SK-N-SH treated with all-trans-retinoic acid at 6 μM for 48 hours (cell line): Measurements from ENCODE around the gene HES1.

Source experiments
- ATAC-seq: fragments of 200-7000 bp; cut with Tn5 transposase; 3 replicates; pipeline ENCODE4 v1.9.1; 2020; ENCODE audit warnings: mild to moderate bottlenecking, moderate library complexity
- ARNTL ChIP-seq: fragments of 450-650 bp; formaldehyde crosslinking; IDR thresholded peaks from 2 replicates; pipeline ENCODE4 v1.5.0; 2020; ENCODE audit warnings: low read depth, mild to moderate bottlenecking, moderate library complexity, borderline replicate concordance
- BACH2 ChIP-seq: fragments of 250-450 bp; sonication (Bioruptor Pico); IDR thresholded peaks from 2 replicates; pipeline ENCODE4 v1.9.0; 2021; ENCODE audit warnings: mild to moderate bottlenecking, borderline replicate concordance
- CREB5 ChIP-seq: fragments of 250-450 bp; sonication (Bioruptor Pico); IDR thresholded peaks from 2 replicates; pipeline ENCODE4 v1.5.1; 2020; ENCODE audit warnings: low read depth, mild to moderate bottlenecking, moderate library complexity
- CSDC2 ChIP-seq: fragments of 250-450 bp; sonication (Bioruptor Pico); IDR thresholded peaks from 2 replicates; pipeline ENCODE4 v1.5.0; 2020; ENCODE audit warnings: mild to moderate bottlenecking, moderate library complexity
- ESRRG ChIP-seq: fragments of 250-450 bp; sonication (Bioruptor Pico); IDR thresholded peaks from 2 replicates; pipeline ENCODE4 v1.6.1; 2021; ENCODE audit warnings: mild to moderate bottlenecking
- GLIS3 ChIP-seq: fragments of 250-450 bp; sonication (Bioruptor Pico); IDR thresholded peaks from 2 replicates; pipeline ENCODE4 v1.5.0; 2020; ENCODE audit warnings: mild to moderate bottlenecking, moderate library complexity
- ISL1 ChIP-seq: fragments of 250-450 bp; sonication (Bioruptor Pico); IDR thresholded peaks from 2 replicates; pipeline ENCODE4 v2.1.2; 2022; ENCODE audit warnings: mild to moderate bottlenecking, moderate library complexity
- OSR1 ChIP-seq: fragments of 250-450 bp; sonication (Bioruptor Pico); IDR thresholded peaks from 2 replicates; pipeline ENCODE4 v1.8.0; 2022; ENCODE audit warnings: moderate library complexity, mild to moderate bottlenecking, inconsistent platforms
- PATZ1 ChIP-seq: fragments of 250-450 bp; sonication (Bioruptor Pico); IDR thresholded peaks from 2 replicates; pipeline ENCODE4 v1.8.0; 2020; ENCODE audit warnings: mild to moderate bottlenecking, moderate library complexity, borderline replicate concordance
- PPARA ChIP-seq: fragments of 250-450 bp; sonication (Bioruptor Pico); IDR thresholded peaks from 2 replicates; pipeline ENCODE4 v1.5.0; 2020; ENCODE audit warnings: mild to moderate bottlenecking, borderline replicate concordance
- RARB ChIP-seq: fragments of 250-450 bp; sonication (Bioruptor Pico); IDR thresholded peaks from 2 replicates; pipeline ENCODE4 v1.8.0; 2021; ENCODE audit warnings: mild to moderate bottlenecking, moderate library complexity
- SNAI2 ChIP-seq: fragments of 250-450 bp; sonication (Bioruptor Pico); IDR thresholded peaks from 2 replicates; pipeline ENCODE4 v1.5.0; 2020; ENCODE audit warnings: mild to moderate bottlenecking, moderate library complexity
- TCF4 ChIP-seq: fragments of 250-450 bp; sonication (Bioruptor Pico); IDR thresholded peaks from 2 replicates; pipeline ENCODE4 v1.8.0; 2021; ENCODE audit warnings: mild to moderate bottlenecking, moderate library complexity, borderline replicate concordance
- TOX ChIP-seq: fragments of 250-450 bp; sonication (Bioruptor Pico); IDR thresholded peaks from 2 replicates; pipeline ENCODE4 v1.8.0; 2021; ENCODE audit warnings: mild to moderate bottlenecking, moderate library complexity, borderline replicate concordance
- ZFP3 ChIP-seq: fragments of 250-450 bp; sonication (Bioruptor Pico); IDR thresholded peaks from 2 replicates; pipeline ENCODE4 v1.5.0; 2020; ENCODE audit warnings: mild to moderate bottlenecking, moderate library complexity
- ZFP30 ChIP-seq: fragments of 450-650 bp; formaldehyde crosslinking; IDR thresholded peaks from 2 replicates; pipeline ENCODE4 v1.5.0; 2022; ENCODE audit warnings: mild to moderate bottlenecking, moderate library complexity
- ZNF565 ChIP-seq: fragments of 450-650 bp; formaldehyde crosslinking; conservative IDR thresholded peaks from 2 replicates; pipeline ENCODE4 v1.5.0; 2020; ENCODE audit warnings: low read depth, mild to moderate bottlenecking, moderate library complexity
- ZNF70 ChIP-seq: fragments of 450-650 bp; formaldehyde crosslinking; IDR thresholded peaks from 2 replicates; pipeline ENCODE4 v1.5.0; 2020; ENCODE audit warnings: mild to moderate bottlenecking, moderate library complexity
- ZNF8 ChIP-seq: fragments of 450-650 bp; formaldehyde crosslinking; IDR thresholded peaks from 2 replicates; pipeline ENCODE4 v1.5.0; 2020; ENCODE audit warnings: mild to moderate bottlenecking, moderate library complexity
- TF ChIP-seq, protein P1 (sequence below): fragments of 250-450 bp; sonication (Bioruptor Pico); IDR thresholded peaks from 2 replicates; pipeline ENCODE4 v1.8.0; 2021; ENCODE audit warnings: low read depth, mild to moderate bottlenecking, moderate library complexity, borderline replicate concordance
- TF ChIP-seq, protein P2 (sequence below): fragments of 250-450 bp; sonication (Bioruptor Pico); IDR thresholded peaks from 2 replicates; pipeline ENCODE4 v1.5.1; 2021; ENCODE audit warnings: mild to moderate bottlenecking, moderate library complexity

Gene HES1

DNA sequence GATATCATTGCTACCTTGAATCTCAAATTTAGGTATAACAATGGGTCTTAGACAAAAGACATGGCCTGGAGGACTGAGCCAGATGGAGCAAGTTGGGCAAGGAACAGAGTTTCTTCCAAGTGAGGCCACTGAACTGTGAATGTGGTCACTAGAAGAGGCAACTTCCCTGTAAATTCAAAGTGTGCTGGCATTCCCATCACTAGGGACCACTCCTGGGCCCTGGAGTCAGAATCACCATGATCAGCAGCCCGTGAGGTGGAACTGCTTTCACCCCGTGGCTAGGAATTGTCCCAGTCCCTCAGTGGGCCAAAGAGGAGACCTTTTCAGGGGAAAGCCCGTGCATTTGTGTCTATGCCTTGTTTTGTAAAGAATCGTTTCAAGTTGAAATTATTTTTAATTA lies 47.3 kb downstream of the HES1 start:
- TF ChIP-seq ZFP3 (no peak), ZNF70 (CRISPR knock-in tag) (no peak), SNAI2 (CRISPR knock-in tag) (no peak)
- TF ChIP-seq, protein P1, sequence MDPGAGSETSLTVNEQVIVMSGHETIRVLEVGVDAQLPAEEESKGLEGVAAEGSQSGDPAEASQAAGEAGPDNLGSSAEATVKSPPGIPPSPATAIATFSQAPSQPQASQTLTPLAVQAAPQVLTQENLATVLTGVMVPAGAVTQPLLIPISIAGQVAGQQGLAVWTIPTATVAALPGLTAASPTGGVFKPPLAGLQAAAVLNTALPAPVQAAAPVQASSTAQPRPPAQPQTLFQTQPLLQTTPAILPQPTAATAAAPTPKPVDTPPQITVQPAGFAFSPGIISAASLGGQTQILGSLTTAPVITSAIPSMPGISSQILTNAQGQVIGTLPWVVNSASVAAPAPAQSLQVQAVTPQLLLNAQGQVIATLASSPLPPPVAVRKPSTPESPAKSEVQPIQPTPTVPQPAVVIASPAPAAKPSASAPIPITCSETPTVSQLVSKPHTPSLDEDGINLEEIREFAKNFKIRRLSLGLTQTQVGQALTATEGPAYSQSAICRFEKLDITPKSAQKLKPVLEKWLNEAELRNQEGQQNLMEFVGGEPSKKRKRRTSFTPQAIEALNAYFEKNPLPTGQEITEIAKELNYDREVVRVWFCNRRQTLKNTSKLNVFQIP (CRISPR knock-in tag): no peak
- no peak for ATAC-seq

DNA sequence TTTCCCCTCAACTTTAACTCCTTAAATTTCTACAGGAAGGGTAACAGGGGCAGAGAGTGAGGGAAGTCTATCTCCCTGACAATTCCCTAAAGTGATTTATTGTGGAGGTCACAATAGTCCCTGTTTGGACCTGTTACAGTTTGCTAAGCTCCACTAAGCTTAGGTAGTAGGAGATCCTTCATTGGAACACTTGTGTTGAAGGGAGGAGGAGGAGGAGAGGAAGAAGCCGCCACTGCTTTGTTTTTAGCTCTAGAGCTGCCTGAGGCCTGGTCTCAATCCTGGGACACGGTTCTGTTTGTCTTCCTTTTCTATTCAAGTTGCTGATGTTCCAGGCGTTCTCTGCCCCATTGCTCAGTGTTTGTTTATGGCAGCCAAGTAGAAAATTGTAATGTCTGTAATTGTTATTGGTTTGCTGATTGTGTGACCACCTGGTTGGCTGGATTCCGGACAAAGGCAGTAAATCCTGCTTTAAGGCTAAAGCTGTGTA lies 48.4 kb downstream of the HES1 start:
- TF ChIP-seq ZNF70 (CRISPR knock-in tag): no peak
- no peak for TF ChIP-seq SNAI2 (CRISPR knock-in tag)
- no peak for TF ChIP-seq ZNF565 (CRISPR knock-in tag)
- TF ChIP-seq TOX (CRISPR knock-in tag): no peak
- TF ChIP-seq OSR1: no peak
- no peak for TF ChIP-seq ZNF8 (CRISPR knock-in tag)
- no peak for TF ChIP-seq ISL1 (CRISPR knock-in tag)
- no peak for TF ChIP-seq RARB (CRISPR knock-in tag)
- TF ChIP-seq PPARA (CRISPR knock-in tag): no peak
- no peak for TF ChIP-seq BACH2 (CRISPR knock-in tag)
- no peak for TF ChIP-seq TCF4 (CRISPR knock-in tag)
- no peak for TF ChIP-seq ESRRG (CRISPR knock-in tag)
- TF ChIP-seq CSDC2 (CRISPR knock-in tag): no peak
- no peak for ATAC-seq

- no peak for TF ChIP-seq ZFP30 (CRISPR knock-in tag)
- no peak for TF ChIP-seq SNAI2 (CRISPR knock-in tag)
- TF ChIP-seq ZFP3: no peak
- TF ChIP-seq CSDC2 (CRISPR knock-in tag): no peak
- TF ChIP-seq BACH2 (CRISPR knock-in tag): no peak
- TF ChIP-seq GLIS3 (CRISPR knock-in tag): no peak
- TF ChIP-seq ZNF565 (CRISPR knock-in tag): no peak
- no peak for TF ChIP-seq RARB (CRISPR knock-in tag)
- ATAC-seq: no peak
These were observed 48.9 kb downstream of the HES1 start for GRCh38 chr3:194184801-194185200.

DNA sequence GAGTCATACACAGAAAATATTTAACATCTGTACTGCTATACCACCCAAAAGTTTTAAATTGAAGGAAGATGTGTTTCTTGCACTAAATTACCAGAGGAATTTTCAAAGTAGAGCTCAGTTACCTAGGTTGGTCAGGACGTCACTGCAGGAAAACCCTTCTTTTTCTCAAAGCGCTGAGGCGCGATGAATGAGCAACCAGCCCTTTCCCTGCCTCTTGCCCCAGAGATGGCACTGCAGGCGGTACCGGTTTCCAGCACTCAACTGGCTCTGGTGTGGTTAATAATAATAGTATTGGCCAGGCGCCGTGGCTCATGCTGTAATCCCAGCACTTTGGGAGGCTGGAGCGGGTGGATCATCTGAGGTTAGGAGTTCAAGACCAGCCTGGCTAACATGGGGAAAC lies 49.3 kb downstream of the HES1 start:
- no peak for ATAC-seq
- TF ChIP-seq ZFP30 (CRISPR knock-in tag): no peak
- TF ChIP-seq ESRRG (CRISPR knock-in tag): no peak
- TF ChIP-seq CSDC2 (CRISPR knock-in tag): no peak
- no peak for TF ChIP-seq SNAI2 (CRISPR knock-in tag)
- TF ChIP-seq ZFP3: no peak
- no peak for TF ChIP-seq PPARA (CRISPR knock-in tag)
- TF ChIP-seq PATZ1 (CRISPR knock-in tag): no peak
- TF ChIP-seq, protein P2, sequence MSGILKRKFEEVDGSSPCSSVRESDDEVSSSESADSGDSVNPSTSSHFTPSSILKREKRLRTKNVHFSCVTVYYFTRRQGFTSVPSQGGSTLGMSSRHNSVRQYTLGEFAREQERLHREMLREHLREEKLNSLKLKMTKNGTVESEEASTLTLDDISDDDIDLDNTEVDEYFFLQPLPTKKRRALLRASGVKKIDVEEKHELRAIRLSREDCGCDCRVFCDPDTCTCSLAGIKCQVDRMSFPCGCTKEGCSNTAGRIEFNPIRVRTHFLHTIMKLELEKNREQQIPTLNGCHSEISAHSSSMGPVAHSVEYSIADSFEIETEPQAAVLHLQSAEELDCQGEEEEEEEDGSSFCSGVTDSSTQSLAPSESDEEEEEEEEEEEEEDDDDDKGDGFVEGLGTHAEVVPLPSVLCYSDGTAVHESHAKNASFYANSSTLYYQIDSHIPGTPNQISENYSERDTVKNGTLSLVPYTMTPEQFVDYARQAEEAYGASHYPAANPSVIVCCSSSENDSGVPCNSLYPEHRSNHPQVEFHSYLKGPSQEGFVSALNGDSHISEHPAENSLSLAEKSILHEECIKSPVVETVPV (CRISPR knock-in tag): no peak
- TF ChIP-seq ARNTL (CRISPR knock-in tag): no peak
- no peak for TF ChIP-seq BACH2 (CRISPR knock-in tag)
- no peak for TF ChIP-seq ISL1 (CRISPR knock-in tag)
- no peak for TF ChIP-seq CREB5 (CRISPR knock-in tag)
- no peak for TF ChIP-seq ZNF70 (CRISPR knock-in tag)
- TF ChIP-seq ZNF8 (CRISPR knock-in tag): no peak
- TF ChIP-seq, protein P1 (CRISPR knock-in tag): no peak
- TF ChIP-seq TCF4 (CRISPR knock-in tag): no peak
- no peak for TF ChIP-seq RARB (CRISPR knock-in tag)
- TF ChIP-seq ZNF565 (CRISPR knock-in tag): no peak
